Measurements from ENCODE around the gene MME.
"Not testable (repeated sequence)": the region's sequence is repeated elsewhere in the genome, so short reads cannot be mapped to it uniquely, and the experiment has no call there.

Gene MME

DNA sequence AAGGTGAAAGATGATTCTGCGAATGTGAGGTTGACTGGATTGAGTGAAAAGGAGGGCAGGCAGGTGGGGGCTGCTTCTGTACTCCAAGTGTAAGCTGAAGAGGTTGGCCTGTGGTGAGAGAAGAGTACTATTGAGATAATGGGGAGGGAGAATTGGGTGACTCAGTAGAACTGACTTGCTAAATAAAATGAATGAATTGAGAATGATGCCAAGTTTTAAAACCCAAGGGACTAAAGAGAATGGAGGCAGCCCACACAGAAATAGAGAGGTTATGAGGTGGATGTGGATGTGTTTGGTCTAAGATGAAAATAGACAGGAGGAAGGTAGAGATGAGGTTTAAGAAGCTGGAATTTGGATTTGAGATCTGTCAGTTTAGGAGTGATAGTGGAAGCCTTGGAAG is 5.9 kb downstream of the MME start:
- DNase-seq: no peak

- DNase-seq: no peak
Measured at GRCh38 chr3:155088706-155089345, 8.7 kb downstream of the MME start.

DNA sequence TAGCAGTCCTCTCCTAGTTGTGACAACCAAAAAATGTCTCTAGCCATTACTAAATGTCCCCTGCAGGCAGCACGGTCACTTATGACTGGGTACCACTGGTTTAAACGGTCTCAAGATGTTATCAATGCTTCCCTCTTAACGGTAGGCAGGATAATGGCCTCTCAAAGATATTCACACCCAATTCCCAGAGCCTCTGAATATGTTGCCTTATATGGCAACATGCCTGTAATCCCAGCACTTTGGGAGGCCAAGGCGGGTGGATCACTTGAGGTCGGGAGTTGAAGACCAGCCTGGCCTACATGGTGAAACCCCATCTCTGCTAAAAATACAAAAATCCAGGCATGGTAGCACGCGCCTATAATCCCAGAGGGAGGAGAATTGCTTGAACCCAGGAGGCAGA is 9.4 kb downstream of the MME start:
- no peak for DNase-seq

DNA sequence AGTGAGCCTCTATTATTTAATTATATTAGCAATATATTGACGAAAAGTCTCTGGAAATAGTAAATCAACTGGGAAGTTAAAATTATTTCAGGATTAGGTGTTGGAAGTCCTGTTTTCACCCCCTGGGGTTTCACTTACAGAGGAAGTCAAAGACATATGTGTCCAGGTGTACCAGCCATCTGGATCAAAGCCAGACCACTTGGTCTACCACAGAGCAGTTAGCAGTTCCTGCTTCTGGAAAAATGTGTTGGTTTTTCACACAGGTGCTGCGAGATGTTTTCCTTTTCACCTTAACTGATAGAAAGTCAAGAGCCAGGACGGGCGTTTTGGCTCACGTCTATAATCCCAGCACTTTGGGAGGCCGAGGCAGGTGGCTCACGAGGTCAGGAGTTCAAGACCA is 13.1 kb downstream of the MME start:
- no peak for DNase-seq

- DNase-seq: no peak
Measured at GRCh38 chr3:155096303-155097008, 16.3 kb downstream of the MME start.

DNA sequence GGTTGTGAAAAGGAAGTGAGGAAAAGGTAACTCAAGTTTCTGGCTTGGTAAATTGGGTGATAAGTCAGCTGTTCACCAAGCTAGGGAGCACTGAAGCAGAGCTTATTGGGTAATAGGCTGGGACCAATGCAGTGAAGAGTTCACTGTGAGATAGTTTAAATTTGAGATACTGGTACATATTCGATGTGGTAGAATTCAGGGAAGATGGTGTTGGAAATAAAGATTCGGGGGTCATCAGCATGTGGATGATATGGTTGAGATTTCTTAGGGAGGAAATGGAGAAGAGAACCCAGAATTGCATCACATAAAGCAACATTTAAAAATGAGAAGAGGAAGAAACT is 16.9 kb downstream of the MME start:
- no peak for DNase-seq

GRCh38 chr3:155101398-155101797 is 21.3 kb downstream of the MME start:
- no peak for DNase-seq

- no peak for DNase-seq
Measured at GRCh38 chr3:155102329-155102728, 22.2 kb downstream of the MME start.

DNA sequence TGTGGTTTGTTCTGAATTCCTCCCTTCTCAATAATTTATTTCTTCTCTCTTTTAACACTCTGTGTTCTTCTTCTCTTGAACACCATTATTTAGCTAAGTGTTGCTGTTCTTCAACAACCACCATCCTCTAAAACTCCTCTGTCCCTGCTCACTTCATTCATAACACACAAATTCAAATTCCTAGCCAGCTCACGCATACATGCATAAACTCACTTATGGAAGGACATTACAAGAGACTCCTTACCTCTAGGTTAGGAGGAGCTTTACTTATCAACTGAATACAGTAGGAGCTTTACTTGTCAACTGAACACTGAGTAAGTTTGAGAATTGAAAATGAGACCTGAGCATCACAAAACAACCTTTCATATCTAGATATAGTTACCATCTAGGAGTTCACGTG is 23.6 kb downstream of the MME start:
- DNase-seq: no peak

GRCh38 chr3:155106119-155106518 is 26.0 kb downstream of the MME start:
- no peak for DNase-seq

- no peak for DNase-seq
Measured at GRCh38 chr3:155110022-155110421, 29.9 kb downstream of the MME start.

DNA sequence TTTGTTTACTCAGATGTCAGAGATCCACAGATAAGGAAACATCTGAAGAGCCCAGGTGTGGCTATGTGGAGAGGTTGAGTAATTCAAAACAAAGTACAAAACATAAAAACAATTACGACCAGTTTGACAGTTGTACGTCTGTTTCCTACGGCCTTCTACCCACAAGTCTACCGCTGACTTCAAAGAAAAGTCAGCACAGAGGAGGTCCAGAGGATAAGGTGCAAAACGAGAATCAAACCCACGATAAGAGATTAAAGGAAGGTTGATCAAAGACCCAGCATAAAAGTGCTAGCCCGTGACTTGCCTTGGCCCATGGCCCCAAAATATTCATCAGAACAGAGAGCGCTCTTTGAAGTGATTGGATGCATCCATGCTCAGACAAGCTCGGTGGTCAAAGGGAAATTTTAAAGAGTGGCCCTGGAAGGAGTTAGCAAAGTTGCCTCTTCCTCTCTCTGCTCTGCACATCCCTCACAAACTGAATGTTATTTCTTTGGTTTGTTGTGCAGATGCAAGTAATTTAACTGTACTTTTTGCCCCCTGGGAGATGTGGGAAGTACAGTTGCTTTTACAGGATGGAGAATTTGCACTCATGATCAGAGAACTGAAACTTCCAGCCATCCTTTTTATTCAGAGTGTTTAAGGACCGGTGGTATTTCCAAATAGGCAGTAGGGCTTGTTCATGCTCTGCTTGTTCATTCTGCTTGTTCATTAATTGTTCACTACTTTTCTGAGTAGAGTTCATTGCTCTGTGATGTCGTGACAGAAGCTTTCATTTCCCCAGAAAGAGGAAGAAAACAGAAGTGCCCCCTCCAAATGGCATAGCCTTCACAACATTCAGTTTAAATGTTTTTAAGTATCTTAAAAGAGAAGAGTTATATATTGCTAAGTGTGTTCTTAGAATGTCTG is 31.1 kb downstream of the MME start:
- DNase-seq: no peak

DNA sequence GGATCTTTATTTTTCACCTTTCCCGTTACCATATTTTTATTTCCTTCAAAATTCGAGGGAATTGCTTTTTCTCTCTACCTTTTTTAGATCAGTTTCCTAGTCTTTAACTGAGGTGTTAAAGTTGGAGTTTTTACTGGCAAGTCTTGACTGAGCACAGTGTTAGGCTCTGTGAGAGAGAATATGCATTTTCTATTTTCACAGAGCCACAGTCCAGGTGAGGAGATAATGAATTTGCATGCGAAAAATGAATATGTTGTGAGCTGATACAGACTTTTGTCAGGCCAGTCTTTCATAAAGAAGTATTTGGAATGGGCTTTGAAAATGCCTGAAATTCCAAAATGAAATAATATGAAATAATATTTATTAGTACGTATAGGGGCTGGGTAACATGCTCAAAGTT is 31.9 kb downstream of the MME start:
- no peak for DNase-seq

DNA sequence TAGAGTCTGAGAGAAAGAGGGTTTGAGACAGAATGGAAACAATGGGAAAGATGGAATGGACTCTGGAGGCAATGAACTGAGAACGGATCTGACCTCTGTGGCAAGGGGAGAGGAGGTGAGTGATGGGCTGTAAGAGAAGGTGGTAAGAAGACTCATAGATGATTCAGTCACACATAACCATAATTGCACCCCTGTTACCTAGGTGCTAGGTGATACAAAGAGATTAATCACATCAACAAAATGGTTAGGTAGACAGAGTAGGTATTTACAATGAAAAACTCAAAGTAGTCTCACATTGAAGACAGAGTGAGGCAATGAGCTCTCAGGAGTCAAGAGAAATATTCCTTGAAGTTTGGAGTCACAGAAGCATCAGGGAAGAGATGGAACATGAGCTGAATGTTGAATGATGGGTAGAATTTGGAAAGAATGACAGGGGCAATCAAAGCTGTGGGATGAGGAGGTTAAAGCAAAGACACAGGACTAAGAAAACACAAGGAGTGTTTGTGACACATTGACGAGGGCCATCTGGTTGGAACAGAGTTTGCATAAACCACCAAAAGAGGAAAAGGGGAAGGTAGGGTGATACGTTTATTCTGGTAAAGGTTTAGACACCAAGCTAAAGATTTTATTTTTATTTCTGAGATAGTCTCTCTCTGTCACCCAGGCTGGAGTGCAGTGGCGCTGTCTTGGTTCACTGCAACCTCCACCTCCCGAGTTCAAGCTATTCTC is 32.7 kb downstream of the MME start:
- DNase-seq: no peak

DNA sequence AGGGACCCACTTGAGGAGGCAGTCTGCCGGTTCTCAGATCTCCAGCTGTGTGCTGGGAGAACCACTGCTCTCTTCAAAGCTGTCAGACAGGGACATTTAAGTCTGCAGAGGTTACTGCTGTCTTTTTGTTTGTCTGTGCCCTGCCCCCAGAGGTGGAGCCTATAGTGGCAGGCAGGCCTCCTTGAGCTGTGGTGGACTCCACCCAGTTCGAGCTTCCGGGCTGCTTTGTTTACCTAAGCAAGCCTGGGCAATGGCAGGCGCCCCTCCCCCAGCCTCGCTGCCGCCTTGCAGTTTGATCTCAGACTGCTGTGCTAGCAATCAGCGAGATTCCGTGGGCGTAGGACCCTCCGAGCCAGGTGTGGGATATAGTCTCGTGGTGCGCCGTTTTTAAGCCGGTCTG is 44.6 kb downstream of the MME start:
- DNase-seq: not testable (repeated sequence)

- DNase-seq: no peak
Measured at GRCh38 chr3:155129396-155129795, 49.3 kb downstream of the MME start.

GRCh38 chr3:155130001-155130400 is 49.9 kb downstream of the MME start:
- DNase-seq: no peak

DNA sequence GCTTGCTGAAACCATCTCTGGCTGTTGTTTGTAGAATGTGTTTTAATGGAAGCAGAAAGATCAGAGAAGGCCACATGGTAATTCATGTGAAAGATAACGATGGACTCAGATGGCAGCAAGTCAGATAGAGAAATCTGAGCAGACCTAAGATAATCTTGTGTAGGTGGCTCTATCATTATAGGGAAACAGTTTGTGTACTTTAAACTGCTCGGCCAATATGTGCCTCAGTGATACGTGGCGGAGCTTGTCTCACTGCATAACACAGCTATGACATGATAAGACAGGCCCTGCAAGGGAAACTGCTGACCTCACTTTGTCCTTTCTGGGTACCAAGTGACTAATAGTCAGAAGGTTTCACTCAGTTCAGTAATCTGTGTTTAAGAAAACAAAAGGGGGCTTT is 51.0 kb downstream of the MME start:
- DNase-seq: no peak

GRCh38 chr3:155134311-155134710 is 54.2 kb downstream of the MME start:
- not testable (repeated sequence) for DNase-seq

DNA sequence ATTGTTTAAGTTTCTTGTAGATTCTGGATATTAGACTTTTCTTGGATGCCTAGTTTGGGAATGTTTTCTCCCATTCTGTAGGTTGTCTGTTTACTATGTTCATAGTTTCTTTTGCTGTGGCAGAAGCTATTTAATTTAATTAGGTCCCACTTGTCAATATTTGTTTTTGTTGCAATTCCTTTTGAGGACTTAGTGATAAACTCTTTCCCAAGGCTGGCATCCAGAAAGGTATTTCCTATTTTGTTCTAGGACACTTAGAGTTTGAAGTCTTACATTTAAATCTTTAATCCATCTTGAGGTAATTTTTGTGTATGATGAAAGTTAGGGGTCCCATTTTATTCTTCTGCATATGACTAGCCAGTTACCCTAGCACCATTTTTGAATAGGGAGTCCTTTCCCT is 54.9 kb downstream of the MME start:
- DNase-seq: no peak

DNA sequence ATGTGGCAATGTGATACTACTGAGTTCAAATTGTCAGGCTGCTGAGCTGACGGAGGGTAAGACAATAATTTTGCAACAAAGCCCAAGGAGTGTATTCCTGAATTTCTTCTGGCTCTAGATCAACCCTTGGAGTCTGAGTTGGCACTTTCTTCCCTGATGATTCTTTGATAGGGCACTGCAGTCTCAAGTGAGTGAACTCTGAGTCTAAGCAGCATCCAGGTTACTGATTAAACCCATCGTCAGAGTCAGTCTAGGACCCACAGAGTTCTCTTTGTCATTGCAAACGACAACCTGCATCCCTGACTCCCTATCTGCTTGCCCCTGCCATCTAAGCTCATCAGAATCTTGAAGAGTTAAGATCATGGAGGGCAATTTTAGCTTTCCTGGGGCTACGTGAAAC is 58.6 kb downstream of the MME start:
- DNase-seq: no peak

GRCh38 chr3:155147588-155147987 is 67.5 kb downstream of the MME start:
- DNase-seq: no peak

- DNase-seq: no peak
Measured at GRCh38 chr3:155149494-155149893, 69.4 kb downstream of the MME start.
